HG03521 (cell line): Measurements from ENCODE around the gene DISP2.

Experiments
- ATAC-seq: cut with Tn5 transposase; IDR thresholded peaks from one replicate; pipeline ENCODE4 v1.9.1; 2021; ENCODE audit warnings: mild to moderate bottlenecking, moderate library complexity; ENCODE audit not compliant: unreplicated experiment

The DISP2 gene

GRCh38 chr15:40325188-40325587, 32.8 kb upstream of the DISP2 start:
- no peak for ATAC-seq

- no peak for ATAC-seq
Measured at GRCh38 chr15:40325700-40326099, 32.3 kb upstream of the DISP2 start.

GRCh38 chr15:40327457-40327856, 30.6 kb upstream of the DISP2 start:
- ATAC-seq: no peak

GRCh38 chr15:40328176-40328575, 29.8 kb upstream of the DISP2 start:
- no peak for ATAC-seq

GRCh38 chr15:40328751-40329150, 29.3 kb upstream of the DISP2 start:
- ATAC-seq: no peak

- ATAC-seq: no peak
Measured at GRCh38 chr15:40329804-40330203, 28.2 kb upstream of the DISP2 start.

- ATAC-seq: no peak
Measured at GRCh38 chr15:40330368-40330836, 27.6 kb upstream of the DISP2 start.

GRCh38 chr15:40331026-40331425, 27.0 kb upstream of the DISP2 start:
- ATAC-seq: no peak

- no peak for ATAC-seq
Measured at GRCh38 chr15:40331637-40332036, 26.4 kb upstream of the DISP2 start.

- ATAC-seq: no peak
Measured at GRCh38 chr15:40332113-40332781, 25.8 kb upstream of the DISP2 start.

- no peak for ATAC-seq
Measured at GRCh38 chr15:40333922-40334492, 24.0 kb upstream of the DISP2 start.

- ATAC-seq: no peak
Measured at GRCh38 chr15:40334541-40334940, 23.5 kb upstream of the DISP2 start.

- no peak for ATAC-seq
Measured at GRCh38 chr15:40334941-40335795, 22.9 kb upstream of the DISP2 start.

GRCh38 chr15:40335938-40336743, 21.9 kb upstream of the DISP2 start:
- ATAC-seq: no peak

- ATAC-seq: no peak
Measured at GRCh38 chr15:40336744-40337122, 21.3 kb upstream of the DISP2 start.

- no peak for ATAC-seq
Measured at GRCh38 chr15:40337597-40337996, 20.4 kb upstream of the DISP2 start.

GRCh38 chr15:40338041-40338657, 19.9 kb upstream of the DISP2 start:
- peak; percentile 42 for ATAC-seq

GRCh38 chr15:40338921-40339620, 18.9 kb upstream of the DISP2 start:
- ATAC-seq: no peak

GRCh38 chr15:40339621-40339945, 18.4 kb upstream of the DISP2 start:
- ATAC-seq: no peak

GRCh38 chr15:40340038-40340739, 17.8 kb upstream of the DISP2 start:
- no peak for ATAC-seq
